GM12801 (cell line): Measurements from ENCODE around the gene FRMD3.

Source experiments
- TF ChIP-seq, protein P1 (sequence below): IDR thresholded peaks from one replicate; pipeline ENCODE4 v1.5.1; 2011; ENCODE audit warnings: control low read depth; ENCODE audit not compliant: insufficient read length; ENCODE audit errors: extremely low read depth

Gene FRMD3

DNA sequence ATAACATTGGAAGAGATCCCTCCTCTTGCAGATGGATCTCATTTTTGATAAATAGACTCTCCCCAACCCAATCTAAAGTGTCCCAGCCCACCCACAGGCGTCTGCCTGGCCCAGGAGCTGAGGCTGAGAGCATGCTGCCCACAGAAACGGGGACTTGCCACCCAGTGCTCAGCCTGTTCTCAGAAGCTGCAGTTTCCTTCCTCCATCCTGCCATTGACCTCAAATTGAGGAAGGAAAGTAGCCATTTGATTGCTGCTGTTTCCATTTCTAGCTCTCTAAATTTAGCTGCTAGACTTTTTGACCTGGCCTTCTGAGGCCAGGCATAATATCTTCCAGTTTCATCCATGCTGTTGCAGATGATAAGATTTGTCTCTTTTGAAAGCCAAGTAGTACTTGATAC is 31.1 kb upstream of the FRMD3 start:
- TF ChIP-seq, protein P1, sequence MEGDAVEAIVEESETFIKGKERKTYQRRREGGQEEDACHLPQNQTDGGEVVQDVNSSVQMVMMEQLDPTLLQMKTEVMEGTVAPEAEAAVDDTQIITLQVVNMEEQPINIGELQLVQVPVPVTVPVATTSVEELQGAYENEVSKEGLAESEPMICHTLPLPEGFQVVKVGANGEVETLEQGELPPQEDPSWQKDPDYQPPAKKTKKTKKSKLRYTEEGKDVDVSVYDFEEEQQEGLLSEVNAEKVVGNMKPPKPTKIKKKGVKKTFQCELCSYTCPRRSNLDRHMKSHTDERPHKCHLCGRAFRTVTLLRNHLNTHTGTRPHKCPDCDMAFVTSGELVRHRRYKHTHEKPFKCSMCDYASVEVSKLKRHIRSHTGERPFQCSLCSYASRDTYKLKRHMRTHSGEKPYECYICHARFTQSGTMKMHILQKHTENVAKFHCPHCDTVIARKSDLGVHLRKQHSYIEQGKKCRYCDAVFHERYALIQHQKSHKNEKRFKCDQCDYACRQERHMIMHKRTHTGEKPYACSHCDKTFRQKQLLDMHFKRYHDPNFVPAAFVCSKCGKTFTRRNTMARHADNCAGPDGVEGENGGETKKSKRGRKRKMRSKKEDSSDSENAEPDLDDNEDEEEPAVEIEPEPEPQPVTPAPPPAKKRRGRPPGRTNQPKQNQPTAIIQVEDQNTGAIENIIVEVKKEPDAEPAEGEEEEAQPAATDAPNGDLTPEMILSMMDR = no peak

DNA sequence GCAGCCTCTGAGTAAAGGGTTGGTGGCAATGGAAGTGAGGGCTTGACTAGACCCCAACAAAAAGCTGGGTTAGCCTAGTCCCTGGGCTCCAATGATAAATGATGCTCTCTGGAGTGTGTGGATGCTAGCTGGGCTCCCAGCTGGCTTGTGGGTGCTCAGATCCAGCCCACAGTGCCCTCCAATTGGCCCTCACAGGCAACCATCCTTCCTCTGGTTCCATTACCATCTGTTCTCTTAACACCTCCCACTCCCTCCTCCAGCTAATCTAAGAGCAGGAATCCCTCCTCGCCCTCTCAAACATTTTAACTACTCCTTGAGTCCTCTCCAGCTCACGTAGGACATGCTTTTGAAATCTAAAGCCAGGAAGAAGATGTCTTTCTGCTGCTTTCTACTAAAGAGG is 25.2 kb upstream of the FRMD3 start:
- TF ChIP-seq, protein P1 = no peak

DNA sequence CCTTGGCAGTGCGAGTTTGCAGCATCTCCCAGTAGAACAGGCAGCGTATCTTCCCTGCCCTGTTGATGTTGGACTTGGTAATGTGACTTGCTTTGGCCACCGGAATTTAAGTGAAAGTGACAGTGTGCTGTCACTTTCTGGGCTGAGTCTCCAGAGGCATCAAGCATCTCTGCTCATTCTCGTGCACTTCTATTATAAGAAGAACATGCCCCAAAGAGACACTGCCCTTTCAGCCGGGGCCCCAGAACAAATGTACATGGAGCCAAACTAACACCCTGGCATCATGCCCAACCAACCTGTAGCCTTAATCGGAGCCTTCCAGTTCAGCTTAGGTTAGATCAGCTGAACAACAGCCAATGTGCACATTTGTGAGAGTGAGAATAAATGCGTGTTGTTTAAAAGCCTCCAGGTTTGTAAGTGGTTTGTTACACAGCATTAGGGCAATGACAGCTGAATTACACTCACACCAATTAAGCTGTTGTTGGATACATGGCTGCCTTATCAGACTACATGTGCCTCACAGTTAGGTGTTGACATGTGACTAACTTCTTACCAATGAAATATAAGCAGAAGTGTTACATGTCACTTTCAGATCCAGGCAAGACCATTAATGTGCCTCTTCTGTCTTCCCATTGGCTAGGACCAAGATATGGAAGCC is 22.1 kb upstream of the FRMD3 start:
- TF ChIP-seq, protein P1 = no peak

DNA sequence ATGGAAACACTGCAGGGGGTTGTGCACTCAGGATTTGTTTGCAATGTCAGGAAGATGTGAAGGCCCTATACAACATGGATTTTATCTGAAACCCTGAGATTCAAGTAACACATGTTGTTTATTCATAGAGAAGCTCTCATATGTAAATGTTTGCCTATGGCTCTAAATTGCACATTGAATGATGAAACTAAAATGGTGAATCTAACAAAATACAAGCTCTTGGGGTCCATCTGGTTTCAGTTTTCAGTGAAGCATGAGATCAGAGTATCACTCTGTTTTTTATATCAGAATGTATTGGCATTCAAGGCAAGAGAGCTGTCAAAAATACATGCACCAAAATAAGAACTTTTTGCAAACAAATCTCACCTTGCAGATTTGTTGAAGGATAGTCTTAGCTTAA is 19.6 kb upstream of the FRMD3 start:
- TF ChIP-seq, protein P1 = no peak

DNA sequence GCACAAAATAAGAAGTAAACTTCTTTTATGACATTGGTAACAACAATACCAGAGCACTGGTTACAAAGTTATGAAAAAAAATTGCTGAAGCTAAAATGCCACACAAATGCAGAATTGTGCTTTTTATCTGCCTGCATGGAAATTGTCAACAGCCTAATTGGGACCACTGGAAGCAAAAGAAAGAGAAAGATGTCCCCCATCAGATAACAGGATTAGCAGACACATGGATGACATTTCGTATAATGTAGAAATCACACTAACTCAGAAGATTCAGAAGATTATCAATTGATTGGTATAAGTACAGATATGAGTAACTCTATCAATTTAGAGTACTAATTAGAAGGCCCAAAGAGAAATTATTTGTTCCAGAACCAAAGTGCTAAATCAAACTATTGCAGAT is 19.1 kb upstream of the FRMD3 start:
- TF ChIP-seq, protein P1 = no peak

DNA sequence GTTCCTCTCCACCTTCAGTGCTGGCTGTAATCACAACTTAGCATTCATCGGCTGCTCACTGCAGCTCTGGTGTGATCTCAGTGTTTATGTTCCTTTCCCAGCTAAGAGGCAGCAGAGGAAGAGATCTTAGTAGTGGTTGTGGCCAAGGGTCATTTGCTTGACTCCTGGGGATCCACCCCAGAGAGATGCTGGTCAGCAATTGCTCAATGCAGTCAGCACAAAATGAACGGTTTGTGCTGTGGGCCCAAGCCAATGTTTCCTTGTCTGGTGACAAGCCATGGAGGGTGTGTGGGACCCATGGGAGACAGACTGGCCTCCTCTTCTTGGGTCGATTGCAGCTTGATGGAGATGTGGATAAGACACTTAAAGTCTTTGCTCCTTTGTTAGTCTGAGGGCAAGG is 16.1 kb upstream of the FRMD3 start:
- TF ChIP-seq, protein P1 = no peak

DNA sequence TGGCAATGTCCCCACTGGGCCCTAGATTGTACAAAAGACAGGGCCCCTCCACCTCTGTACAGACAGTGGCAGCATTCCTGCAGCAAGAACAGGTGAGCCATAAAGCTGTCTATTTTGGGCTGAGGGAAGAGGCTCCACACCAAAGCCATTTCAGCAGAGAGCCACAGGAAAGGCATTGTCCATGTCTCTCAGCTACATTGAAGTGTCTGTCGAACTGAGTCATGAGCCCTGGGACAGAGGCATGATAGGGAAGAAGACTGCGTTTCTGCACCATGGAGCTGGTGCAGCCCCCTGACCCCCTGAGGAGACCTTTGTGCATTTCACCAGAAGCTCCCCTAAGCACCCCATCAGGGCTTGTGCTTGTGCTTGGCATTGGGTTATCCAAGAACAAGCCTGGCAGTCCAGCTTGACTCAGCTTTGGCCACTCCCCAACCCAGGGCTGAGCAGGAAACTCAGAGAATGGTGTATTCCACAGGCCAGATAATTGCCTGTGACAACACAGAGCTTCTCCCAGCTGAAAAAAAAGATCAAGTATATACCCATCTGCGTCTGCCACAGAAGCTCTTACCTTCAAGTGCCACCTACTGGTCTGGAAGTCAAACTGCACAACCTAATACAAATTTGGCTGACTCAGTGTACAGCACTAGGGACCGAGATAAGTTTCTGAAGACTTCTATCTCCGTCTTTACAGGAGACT is 5.9 kb upstream of the FRMD3 start:
- TF ChIP-seq, protein P1 = no peak

DNA sequence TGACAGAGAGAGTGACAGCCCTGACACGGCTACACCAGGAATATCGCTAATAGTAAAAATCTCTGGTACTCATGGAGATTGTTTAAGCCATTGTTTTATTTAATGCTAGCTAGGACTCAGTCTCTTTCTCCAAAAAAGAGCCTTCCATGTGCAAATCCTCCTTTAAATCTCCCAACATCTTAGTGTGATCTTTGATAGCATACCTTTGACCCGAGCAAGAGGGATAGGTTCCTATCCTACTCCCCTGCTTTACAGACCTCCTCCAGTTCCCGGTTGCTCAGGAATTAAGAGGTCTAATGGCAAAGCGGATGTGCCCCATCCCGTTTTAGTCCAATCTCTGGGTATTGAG is 663 bp upstream of the FRMD3 start:
- TF ChIP-seq, protein P1 = no peak
